Measurements from ENCODE around the gene CYP2U1.
A peak's percentile ranks its signal among the peaks of the same experiment; 100 is the strongest.
"Not testable (repeated sequence)": the region's sequence is repeated elsewhere in the genome, so short reads cannot be mapped to it uniquely, and the experiment has no call there.

Gene CYP2U1

DNA sequence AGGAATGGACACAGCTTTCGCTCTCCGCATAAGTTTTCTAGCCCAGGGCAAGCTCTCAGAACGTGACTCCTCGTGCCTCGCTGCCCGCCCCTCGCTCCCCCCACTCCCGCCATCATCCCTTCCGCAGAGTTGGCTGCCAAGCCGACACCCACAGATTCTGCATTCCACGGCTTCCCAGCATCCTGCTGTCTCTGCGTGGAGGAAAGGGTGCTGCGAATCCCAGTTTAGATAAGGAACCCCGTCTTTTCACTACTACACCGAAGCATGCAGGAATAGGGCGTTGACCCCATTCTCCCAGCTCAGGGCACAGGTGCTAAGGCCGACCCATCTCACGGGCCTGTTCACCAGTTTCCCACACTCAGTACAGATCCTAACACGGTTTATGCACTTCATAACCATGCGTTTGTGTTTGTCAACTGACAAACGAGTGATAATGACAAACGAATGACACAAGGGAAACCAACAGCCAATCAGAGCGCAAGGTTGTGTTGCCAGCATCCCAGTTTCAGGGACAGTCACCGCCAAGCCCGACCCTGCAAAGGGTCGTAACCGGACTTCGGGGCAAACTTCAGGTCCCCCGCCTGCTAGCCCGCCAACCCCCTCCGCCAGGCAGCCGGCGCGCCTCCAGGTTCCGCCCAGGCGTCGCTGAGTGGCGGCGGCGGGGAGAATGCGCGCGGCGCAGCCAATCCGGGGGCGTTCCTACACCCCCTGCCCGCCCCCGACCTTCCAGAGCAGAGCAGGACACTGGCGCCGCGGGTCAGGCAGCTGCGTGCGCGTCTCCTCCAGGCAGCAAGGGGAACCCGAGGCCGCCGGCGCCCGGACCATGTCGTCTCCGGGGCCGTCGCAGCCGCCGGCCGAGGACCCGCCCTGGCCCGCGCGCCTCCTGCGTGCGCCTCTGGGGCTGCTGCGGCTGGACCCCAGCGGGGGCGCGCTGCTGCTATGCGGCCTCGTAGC is at the start of gene CYP2U1:
TSS of gene CYP2U1 (plus strand) at position 729 of the 954 bp plus-strand sequence. CDS start at position 824, 95 bp downstream.
- peak; percentile 4 to 59 for DNase-seq

DNA sequence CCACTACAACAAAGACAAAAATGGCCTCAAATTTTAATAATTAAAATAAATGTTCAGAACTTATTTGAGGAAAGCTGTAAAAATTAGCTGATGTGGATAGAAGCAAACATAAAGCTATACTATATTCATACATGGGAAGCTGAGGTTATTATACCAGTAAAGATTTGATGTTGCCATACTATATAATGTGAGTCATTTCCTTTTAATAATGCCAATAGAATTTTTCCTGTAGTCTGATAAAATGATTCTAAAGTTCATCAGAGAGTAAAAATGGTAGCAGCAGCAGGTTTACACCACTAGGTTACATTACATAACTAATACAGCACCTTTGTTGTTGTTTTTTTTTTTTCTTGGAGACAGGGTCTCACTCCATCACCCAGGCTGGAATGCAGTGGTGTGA is 45.5 kb upstream of the CYP2U1 start:
- no peak for DNase-seq

GRCh38 chr4:107888237-107888636 is 43.1 kb upstream of the CYP2U1 start:
- no peak for DNase-seq

DNA sequence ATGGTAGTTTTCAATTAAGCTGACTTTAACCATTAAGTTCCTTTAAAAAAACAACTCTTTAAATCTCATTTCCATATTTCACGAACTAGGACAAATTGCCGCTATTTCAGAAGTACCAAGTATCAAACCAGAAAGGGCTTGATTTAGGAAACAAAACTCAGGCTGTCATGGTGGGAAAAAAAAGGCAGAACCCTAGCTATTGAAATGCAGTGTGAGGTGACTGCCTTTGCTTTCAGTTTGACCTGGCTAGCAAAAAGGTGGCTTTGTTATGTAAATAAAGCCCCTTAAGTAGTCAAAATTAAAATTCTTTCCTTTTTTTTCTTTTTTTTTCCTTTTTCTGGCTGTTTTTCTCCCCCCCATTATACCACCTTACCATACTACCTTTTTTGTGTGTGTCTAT is 40.6 kb upstream of the CYP2U1 start:
- no peak for DNase-seq

GRCh38 chr4:107891299-107891698 is 40.0 kb upstream of the CYP2U1 start:
- no peak for DNase-seq

- no peak for DNase-seq
Measured at GRCh38 chr4:107893171-107894137, 37.9 kb upstream of the CYP2U1 start.

- no peak for DNase-seq
Measured at GRCh38 chr4:107894138-107894603, 37.2 kb upstream of the CYP2U1 start.

DNA sequence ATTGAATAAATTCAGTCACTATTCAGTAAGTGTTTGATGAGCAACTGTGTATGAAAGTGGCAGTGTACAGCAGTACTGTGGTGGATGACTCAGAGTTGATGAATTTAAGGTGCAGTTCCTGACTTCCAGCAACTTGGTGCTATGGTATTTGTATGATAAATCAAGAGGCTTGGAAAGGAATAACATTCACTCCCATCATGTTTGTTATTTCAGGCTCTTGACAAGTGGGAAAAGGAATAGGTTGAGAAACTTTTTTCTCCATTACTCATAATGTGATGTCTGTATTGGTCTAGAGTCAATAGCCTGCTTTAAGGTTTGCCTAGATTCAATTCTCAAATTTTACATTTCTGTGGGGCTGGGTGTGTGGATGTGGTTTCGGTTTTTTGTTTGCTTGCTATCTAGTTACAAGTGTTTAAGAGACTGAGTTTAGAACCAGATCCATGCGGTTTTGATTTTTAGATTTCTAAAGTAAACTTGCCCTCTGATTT is 35.1 kb upstream of the CYP2U1 start:
- no peak for DNase-seq

GRCh38 chr4:107896646-107897045 is 34.7 kb upstream of the CYP2U1 start:
- DNase-seq = no peak

GRCh38 chr4:107897823-107898222 is 33.5 kb upstream of the CYP2U1 start:
- no peak for DNase-seq

- DNase-seq = no peak
Measured at GRCh38 chr4:107900067-107900466, 31.3 kb upstream of the CYP2U1 start.

DNA sequence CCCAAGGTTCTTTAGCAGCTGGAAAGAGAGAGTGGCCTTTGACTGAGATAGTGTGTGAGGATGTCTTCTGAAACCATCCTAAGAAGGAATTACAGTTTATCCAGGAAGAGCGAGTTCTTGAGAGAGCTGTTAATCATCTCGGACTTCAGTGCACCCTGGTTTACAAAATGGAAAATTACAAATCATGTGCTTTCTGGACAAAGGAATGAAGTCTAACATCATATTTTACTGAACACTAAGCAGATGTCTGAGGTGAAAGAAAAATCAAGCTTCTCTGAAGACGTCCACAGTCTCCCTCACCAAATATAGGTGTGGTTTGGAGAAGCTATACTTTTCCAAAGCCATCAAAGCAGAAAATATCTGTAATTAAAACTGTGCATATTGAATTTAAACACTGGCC is 30.8 kb upstream of the CYP2U1 start:
- DNase-seq = no peak

- DNase-seq = no peak
Measured at GRCh38 chr4:107901213-107901934, 30.0 kb upstream of the CYP2U1 start.

GRCh38 chr4:107902715-107903114 is 28.6 kb upstream of the CYP2U1 start:
- DNase-seq = no peak

DNA sequence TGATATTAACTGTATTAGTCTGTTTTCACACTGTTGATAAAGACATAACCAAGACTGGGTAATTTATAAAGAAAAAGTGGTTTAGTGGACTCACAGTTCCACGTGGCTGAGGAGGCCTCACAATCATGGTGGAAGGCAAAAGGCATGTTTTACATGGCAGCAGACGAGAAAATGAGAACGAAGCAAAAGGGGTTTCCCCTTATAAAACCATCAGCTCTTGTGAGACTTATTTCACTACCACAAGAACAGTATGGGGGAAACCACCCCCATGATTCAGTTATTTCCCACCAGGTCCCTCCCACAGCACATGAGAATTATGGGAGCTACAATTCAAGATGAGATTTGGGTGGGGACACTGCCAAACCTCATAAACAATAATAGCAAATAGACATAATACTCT is 26.3 kb upstream of the CYP2U1 start:
- DNase-seq = not testable (repeated sequence)

- DNase-seq = no peak
Measured at GRCh38 chr4:107906458-107907100, 24.8 kb upstream of the CYP2U1 start.

DNA sequence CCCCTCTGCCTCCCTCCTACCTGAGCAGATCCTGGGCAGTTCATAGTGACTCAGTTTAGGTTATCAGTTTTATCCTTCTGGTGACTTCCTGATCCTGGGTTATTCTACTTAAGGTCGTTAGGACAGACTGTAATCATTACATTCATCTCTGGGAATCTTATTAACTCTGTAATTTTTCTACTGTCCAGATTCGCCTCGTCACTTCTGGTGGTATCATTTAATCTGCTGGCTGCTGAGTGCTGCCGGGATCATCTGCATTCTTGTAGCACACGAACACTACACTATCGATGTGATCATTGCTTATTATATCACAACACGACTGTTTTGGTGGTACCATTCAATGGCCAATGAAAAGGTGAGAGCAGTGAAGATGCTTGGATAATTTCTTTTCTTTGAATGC is 23.0 kb upstream of the CYP2U1 start:
- DNase-seq = no peak

- peak in 1 of 2 experiments; percentile 18 for DNase-seq
Measured at GRCh38 chr4:107913283-107913899, 18.0 kb upstream of the CYP2U1 start.

DNA sequence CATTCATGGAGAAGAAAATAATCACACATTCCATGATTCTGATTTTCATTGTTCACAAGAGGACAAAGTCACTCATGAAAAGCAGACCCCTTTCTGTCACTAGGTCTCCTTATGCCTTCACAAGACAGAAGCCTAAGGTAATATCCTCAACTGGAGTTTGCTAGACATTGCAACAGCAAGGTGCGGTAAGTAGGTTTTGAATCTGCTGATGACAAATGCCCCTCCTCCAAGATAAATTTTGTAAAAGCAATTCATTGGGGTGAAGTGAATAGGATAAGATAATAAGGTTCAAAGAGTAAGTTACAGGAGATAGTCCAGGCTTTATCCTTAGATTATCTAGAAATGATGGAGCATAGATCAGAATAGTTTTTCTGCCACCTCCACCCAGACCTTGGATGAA is 16.1 kb upstream of the CYP2U1 start:
- no peak for DNase-seq

DNA sequence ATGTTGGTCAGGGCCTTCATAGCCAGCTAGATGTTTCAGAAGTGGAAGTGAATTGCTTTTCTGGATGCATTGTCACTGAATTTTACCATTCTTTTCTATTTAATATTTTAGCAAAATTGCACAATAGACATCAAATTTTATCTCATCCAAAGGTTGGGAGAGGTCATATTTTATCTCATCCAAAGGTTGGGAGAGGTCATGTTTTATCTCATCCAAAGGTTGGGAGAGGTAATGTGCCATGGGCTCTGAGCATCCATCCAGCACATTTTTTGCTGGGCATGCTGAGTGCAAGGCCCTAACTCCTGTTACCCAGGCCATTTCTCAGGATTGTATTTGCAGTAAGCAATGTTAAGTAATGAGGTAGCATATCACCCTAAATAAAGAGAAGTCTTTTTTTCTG is 14.7 kb upstream of the CYP2U1 start:
- DNase-seq = no peak

DNA sequence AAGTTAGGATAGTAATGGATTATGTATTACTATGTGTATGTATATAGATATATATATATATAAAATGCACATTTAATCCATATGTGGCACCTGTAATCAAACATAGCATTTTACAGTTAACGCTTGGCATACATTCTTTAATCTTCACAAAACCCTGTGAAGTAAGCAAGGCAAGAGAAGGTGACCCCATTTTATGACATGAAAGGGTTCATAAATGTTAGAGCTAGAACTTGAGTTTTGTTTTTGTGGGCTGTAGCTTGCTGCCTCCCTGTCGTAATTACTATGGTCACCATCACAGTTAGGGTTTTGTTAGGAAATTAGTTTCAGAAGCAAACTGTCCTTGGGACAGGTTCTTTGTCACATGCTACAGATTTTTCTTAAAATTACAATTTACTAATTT is 13.8 kb upstream of the CYP2U1 start:
- DNase-seq = no peak

Data from cerebellar nuclear complex (tissue), 1 donor.